Liver (tissue), 9 donors: Measurements from ENCODE around the gene TRIM73. TPM values are rescaled to one million over a fixed set of nuclear protein-coding genes. Genes with fewer than 3 reads are reported as not detected.
"Not testable (repeated sequence)": the region's sequence is repeated elsewhere in the genome, so short reads cannot be mapped to it uniquely, and the experiment has no call there.

Source experiments
- DNase-seq: peaks from one replicate; pipeline ENCODE4 v3.0.0-alpha.2; 2017; ENCODE audit warnings: low spot score
- H3K27ac ChIP-seq, 2 donors: one replicate each; pipeline ENCODE4 v1.7.0; 2013; ENCODE audit warnings: inconsistent platforms in 2 of 2, low read length in 2 of 2, control low read depth in 1 of 2, low read depth in 1 of 2, mild to moderate bottlenecking in 1 of 2
- H3K27me3 ChIP-seq, 4 donors: one replicate each; pipeline versions ENCODE4 v1.6.1 to v1.7.0; 2013; ENCODE audit warnings: low read length in 3 of 4, inconsistent platforms in 1 of 4, mild to moderate bottlenecking in 1 of 4, moderate library complexity in 1 of 4; ENCODE audit not compliant: control insufficient read depth in 4 of 4, insufficient read depth in 4 of 4
- H3K36me3 ChIP-seq, 4 donors: one replicate each; pipeline versions ENCODE4 v1.6.1 to v1.7.0; 2013; ENCODE audit warnings: low read length in 3 of 4, mild to moderate bottlenecking in 3 of 4, low read depth in 1 of 4, moderate library complexity in 1 of 4; ENCODE audit not compliant: control insufficient read depth in 4 of 4, insufficient read depth in 3 of 4
- H3K4me1 ChIP-seq, 4 donors: one replicate each; pipeline versions ENCODE4 v1.6.1 to v1.7.0; 2013; ENCODE audit warnings: low read length in 3 of 4, mild to moderate bottlenecking in 3 of 4, moderate library complexity in 1 of 4; ENCODE audit not compliant: control insufficient read depth in 4 of 4, insufficient read depth in 4 of 4
- H3K4me3 ChIP-seq, 3 donors: one replicate each; pipeline versions ENCODE4 v1.6.1 to v1.7.0; 2013; ENCODE audit warnings: low read length in 3 of 3, control low read depth in 1 of 3, low read depth in 1 of 3, mild to moderate bottlenecking in 1 of 3
- H3K9ac ChIP-seq, 2 donors: one replicate each; pipeline ENCODE4 v1.7.0; 2013; ENCODE audit warnings: low read length in 2 of 2, mild to moderate bottlenecking in 2 of 2, moderate library complexity in 2 of 2, control low read depth in 1 of 2, low read depth in 1 of 2
- H3K9me3 ChIP-seq, 4 donors: one replicate each; pipeline versions ENCODE4 v1.6.1 to v1.7.0; 2013; ENCODE audit warnings: low read length in 3 of 4; ENCODE audit not compliant: control insufficient read depth in 4 of 4
- WGBS: extraction: QIAGEN DNeasy Blood & Tissue Kit; methylation state at CpG from one replicate; pipeline ENCODE4 v1.1.7; 2013; 5-methylcytosine and 5-hydroxymethylcytosine counted together
- polyA plus RNA-seq, 2 donors: library from polyadenylated mRNA; stranded (reverse) in 1 of 2; unstranded in 1 of 2; fragments of 200-250 nt in 1 of 2; fragments of >200 nt in 1 of 2; fragmentation: Nextera tagmentation in 1 of 2; extraction: Ambion mirVana in 1 of 2; gene quantifications; one replicate each; pipeline versions ENCODE4 v1.2.1 to v1.2.3, GENCODE V29; 2013 to 2015
- total RNA-seq, 2 donors: library from RNA; depleted of rRNA; stranded (reverse); fragments of >200 nt; gene quantifications; one replicate each; pipeline ENCODE4 v1.2.3, GENCODE V29; 2014
- donor health status: healthy.
- donor health status: healthy.
- donor health status: healthy.
- donor health status: healthy.
- donor health status: healthy.

Gene TRIM73
- total and polyA plus RNA-seq, 4 donors: 0.64 to 1.7 (median 0.81) TPM

- H3K4me3 ChIP-seq, H3K27me3 ChIP-seq, H3K4me1 ChIP-seq, H3K27ac ChIP-seq, H3K9ac ChIP-seq, DNase-seq, H3K9me3 ChIP-seq, H3K36me3 ChIP-seq: not testable (repeated sequence)
- WGBS: no CpG with 5 or more reads among the region's 6 CpGs
Measured at GRCh38 chr7:75393194-75393593, 2.2 kb upstream of the TRIM73 start.

- not testable (repeated sequence) for H3K36me3 ChIP-seq, H3K27me3 ChIP-seq, H3K27ac ChIP-seq, H3K9me3 ChIP-seq, H3K9ac ChIP-seq, H3K4me1 ChIP-seq, DNase-seq, H3K4me3 ChIP-seq
- WGBS: no CpG with 5 or more reads among the region's 2 CpGs
Measured at GRCh38 chr7:75397865-75398264, 2.4 kb downstream of the TRIM73 start.

- not testable (repeated sequence) for DNase-seq, H3K9me3 ChIP-seq
- WGBS: 80% methylated on average over 4 of the region's 34 CpGs
Measured at GRCh38 chr7:75398771-75399700, 3.6 kb downstream of the TRIM73 start.

GRCh38 chr7:75400575-75400974 is 5.1 kb downstream of the TRIM73 start:
- H3K27me3 ChIP-seq, H3K4me1 ChIP-seq, H3K36me3 ChIP-seq, DNase-seq, H3K9me3 ChIP-seq, H3K9ac ChIP-seq, H3K27ac ChIP-seq, H3K4me3 ChIP-seq: not testable (repeated sequence)
- no CpG with 5 or more reads among the region's 6 CpGs for WGBS

More at GRCh38 chr7:75398771-75399700, 3.6 kb downstream of the TRIM73 start:
- H3K27me3 ChIP-seq, H3K9ac ChIP-seq, H3K36me3 ChIP-seq, H3K27ac ChIP-seq, H3K4me1 ChIP-seq, H3K4me3 ChIP-seq: not testable (repeated sequence)

GRCh38 chr7:75403455-75404443 is 8.3 kb downstream of the TRIM73 start:
- DNase-seq, H3K4me1 ChIP-seq, H3K36me3 ChIP-seq, H3K9ac ChIP-seq, H3K27me3 ChIP-seq, H3K9me3 ChIP-seq, H3K27ac ChIP-seq, H3K4me3 ChIP-seq: not testable (repeated sequence)
- no CpG with 5 or more reads among the region's 28 CpGs for WGBS

GRCh38 chr7:75404663-75405062 is 9.2 kb downstream of the TRIM73 start:
- DNase-seq, H3K27ac ChIP-seq, H3K4me3 ChIP-seq, H3K9ac ChIP-seq, H3K36me3 ChIP-seq, H3K27me3 ChIP-seq, H3K4me1 ChIP-seq, H3K9me3 ChIP-seq: not testable (repeated sequence)
- 85% methylated on average over 4 of the region's 18 CpGs for WGBS

- H3K9ac ChIP-seq, DNase-seq, H3K27me3 ChIP-seq, H3K4me3 ChIP-seq, H3K36me3 ChIP-seq, H3K9me3 ChIP-seq, H3K27ac ChIP-seq, H3K4me1 ChIP-seq: not testable (repeated sequence)
- WGBS: 19% methylated on average over 15 of the region's 74 CpGs
Measured at GRCh38 chr7:75409880-75410822, 14.7 kb downstream of the TRIM73 start.
